GM13977 (cell line): ENCODE data around the gene SHISA5.
"Not testable (repeated sequence)": the region's sequence is repeated elsewhere in the genome, so short reads cannot be mapped to it uniquely, and the experiment has no call there.

Source experiments
- DNase-seq: peaks from one replicate; pipeline ENCODE4 v3.0.0; 2012; ENCODE audit warnings: low spot score
- in situ Hi-C: fragments of 300-500 bp; cut with MboI; formaldehyde crosslinking; loops from one replicate; pipeline ENCODE4 v1.12.0; 2022; ENCODE audit warnings: low sequenced_read_pairs, low pct_unique_long_range_greater_than_20kb, mixed read lengths, inconsistent platforms; ENCODE audit not compliant: unreplicated experiment
- TF ChIP-seq, protein P1 (sequence below): IDR thresholded peaks from 2 replicates; pipeline ENCODE4 v1.5.1; 2012; ENCODE audit warnings: mild to moderate bottlenecking, control low read depth; ENCODE audit not compliant: insufficient read depth; ENCODE audit errors: extremely low read depth, missing control alignments

Gene SHISA5

GRCh38 chr3:48532977-48533337, 29.0 kb upstream of the SHISA5 start:
- no peak for DNase-seq
- TF ChIP-seq, protein P1, sequence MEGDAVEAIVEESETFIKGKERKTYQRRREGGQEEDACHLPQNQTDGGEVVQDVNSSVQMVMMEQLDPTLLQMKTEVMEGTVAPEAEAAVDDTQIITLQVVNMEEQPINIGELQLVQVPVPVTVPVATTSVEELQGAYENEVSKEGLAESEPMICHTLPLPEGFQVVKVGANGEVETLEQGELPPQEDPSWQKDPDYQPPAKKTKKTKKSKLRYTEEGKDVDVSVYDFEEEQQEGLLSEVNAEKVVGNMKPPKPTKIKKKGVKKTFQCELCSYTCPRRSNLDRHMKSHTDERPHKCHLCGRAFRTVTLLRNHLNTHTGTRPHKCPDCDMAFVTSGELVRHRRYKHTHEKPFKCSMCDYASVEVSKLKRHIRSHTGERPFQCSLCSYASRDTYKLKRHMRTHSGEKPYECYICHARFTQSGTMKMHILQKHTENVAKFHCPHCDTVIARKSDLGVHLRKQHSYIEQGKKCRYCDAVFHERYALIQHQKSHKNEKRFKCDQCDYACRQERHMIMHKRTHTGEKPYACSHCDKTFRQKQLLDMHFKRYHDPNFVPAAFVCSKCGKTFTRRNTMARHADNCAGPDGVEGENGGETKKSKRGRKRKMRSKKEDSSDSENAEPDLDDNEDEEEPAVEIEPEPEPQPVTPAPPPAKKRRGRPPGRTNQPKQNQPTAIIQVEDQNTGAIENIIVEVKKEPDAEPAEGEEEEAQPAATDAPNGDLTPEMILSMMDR: no peak
- in situ Hi-C loops: no loop called here

DNA sequence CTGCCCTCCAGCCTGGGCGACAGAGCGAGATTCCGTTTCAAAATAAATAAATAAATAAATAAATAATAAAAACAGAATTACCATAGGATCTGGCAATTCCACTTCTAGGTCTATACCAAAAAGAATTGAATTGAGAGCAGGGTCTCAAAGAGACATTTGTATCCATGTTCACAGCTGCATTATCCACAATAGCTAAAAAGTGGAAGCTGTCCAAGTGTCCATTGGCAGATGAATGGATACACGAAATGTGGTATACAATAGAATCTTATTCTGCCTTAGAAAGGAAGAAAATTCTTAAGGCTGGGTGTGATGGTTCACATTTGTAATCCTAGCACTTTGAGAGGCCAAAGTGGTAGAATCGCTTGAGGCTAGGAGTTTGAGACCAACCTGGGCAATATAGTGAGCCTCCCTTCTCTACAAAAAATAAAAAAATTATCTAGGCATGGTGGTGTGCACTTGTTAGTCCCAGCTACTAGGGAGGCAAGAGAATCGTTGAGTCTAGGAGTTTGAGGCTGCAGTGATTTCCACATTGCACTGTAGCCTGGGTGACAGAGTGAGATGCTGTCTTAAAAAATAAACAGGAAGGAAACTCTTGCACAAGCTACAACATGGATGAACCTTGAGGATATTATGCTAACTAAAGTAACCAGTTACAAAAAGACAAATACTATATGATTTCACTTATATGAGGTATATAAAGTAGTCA, 28.4 kb upstream of the SHISA5 start:
- TF ChIP-seq, protein P1: no peak
- in situ Hi-C loops: no loop called here
- DNase-seq: no peak

DNA sequence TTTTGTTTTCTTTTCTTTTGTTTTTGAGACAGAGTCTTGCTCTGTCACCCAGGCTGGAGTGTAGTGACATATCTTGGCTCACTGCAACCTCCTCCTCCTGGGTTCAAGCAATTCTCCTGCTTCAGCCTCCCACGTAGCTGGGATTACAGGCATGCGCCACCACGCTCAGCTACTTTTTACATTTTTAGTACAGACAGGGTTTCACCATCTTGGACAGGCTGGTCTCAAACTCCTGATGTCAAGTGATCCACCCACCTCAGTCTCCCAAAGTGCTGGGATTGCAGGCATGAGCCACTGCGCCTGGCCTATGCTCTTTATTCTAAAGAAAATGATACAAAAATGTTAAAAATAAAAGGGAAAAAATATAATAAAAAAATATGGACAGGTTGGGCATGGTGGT, 26.7 kb upstream of the SHISA5 start:
- in situ Hi-C loops, DNase-seq: not testable (repeated sequence)

DNA sequence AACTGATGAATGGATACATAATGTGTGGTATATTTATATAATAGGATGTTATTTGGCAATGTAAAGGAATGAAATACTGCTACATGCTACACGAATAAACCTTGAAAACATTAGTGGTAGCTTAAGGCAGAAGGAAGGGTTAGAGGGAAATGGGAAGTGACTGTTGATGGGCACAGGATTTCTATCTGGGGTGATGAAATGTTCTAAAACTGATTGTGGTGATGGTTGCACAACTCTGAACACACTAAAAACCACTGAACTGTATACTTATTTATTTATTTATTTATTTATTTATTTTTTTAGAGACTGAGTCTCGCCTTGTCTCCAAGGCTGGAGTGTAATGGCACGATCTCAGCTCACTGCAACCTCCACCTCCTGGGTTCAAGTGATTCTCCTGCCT, 24.8 kb upstream of the SHISA5 start:
- no peak for DNase-seq
- in situ Hi-C loops: no loop called here
- TF ChIP-seq, protein P1: no peak

- in situ Hi-C loops: no loop called here
- no peak for DNase-seq
- TF ChIP-seq, protein P1: no peak
Observed at GRCh38 chr3:48528048-48528447, 24.1 kb upstream of the SHISA5 start.

GRCh38 chr3:48524970-48525369, 21.0 kb upstream of the SHISA5 start:
- TF ChIP-seq, protein P1: no peak
- DNase-seq: no peak
- in situ Hi-C loops: no loop called here

GRCh38 chr3:48521635-48522034, 17.7 kb upstream of the SHISA5 start:
- in situ Hi-C loops: no loop called here
- no peak for DNase-seq
- TF ChIP-seq, protein P1: no peak
